ENCODE data around the gene TNRC6B. TPM values are rescaled to one million over a fixed set of nuclear protein-coding genes. Genes with fewer than 3 reads are reported as not detected.

TNRC6B gene
- total RNA-seq, 6 experiments from 2014 or later = 30.8 to 36.3 (median 34.3) TPM

DNA sequence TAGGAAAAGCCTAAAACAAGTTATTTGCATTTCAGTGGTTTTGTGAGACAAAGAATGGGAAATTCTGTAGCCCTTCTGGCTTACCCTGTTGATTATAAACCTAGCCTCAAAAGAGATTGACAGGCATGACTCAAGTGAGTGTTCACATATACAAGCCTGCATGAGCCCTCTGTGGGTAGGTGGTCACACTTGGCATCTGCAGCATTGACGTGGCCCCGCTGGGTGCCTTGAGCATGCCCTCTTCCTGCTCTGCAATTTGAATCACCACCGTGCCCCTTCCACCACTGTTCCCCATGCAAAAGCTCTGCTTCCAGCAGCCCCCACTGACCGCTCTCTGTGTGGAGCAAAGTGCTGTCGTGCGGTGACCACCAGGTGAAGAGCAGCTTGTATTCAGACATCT is 147.6 kb downstream of the TNRC6B start:
- H3K36me3 Mint-ChIP-seq (ENCODE audit: low read depth) = peaks cover 28% of the 10 kb centered on the region
- H3K27me3 Mint-ChIP-seq (ENCODE audit: insufficient read depth) = no peaks in the 10 kb centered on the region; the same call in 1 of the 2 replicates
- peaks cover 14% of the 10 kb centered on the region for H3K4me1 Mint-ChIP-seq (ENCODE audit: low read depth)
- TF ChIP-seq CTCF (IDR thresholded peaks at IDR 0.05) = no peak
- DNase-seq = no peak
- H3K27ac Mint-ChIP-seq = no peak overlapping the region
- H3K9me3 Mint-ChIP-seq = no peaks in the 10 kb centered on the region
- no peak overlapping the region for H3K4me3 Mint-ChIP-seq

- H3K4me3 Mint-ChIP-seq = no peak overlapping the region
- H3K9me3 Mint-ChIP-seq = no peaks in the 10 kb centered on the region
- peaks cover 18% of the 10 kb centered on the region for H3K36me3 Mint-ChIP-seq (ENCODE audit: low read depth)
- peaks cover 20% of the 10 kb centered on the region for H3K4me1 Mint-ChIP-seq (ENCODE audit: low read depth)
- no peak overlapping the region for H3K27ac Mint-ChIP-seq
- TF ChIP-seq CTCF (IDR thresholded peaks at IDR 0.05) = no peak
- H3K27me3 Mint-ChIP-seq (ENCODE audit: insufficient read depth) = no peaks in the 10 kb centered on the region; the same call in 1 of the 2 replicates
- no peak for DNase-seq
Measured at GRCh38 chr22:40326905-40327735, 149.4 kb downstream of the TNRC6B start.

GRCh38 chr22:40328546-40329456 is 151.1 kb downstream of the TNRC6B start:
- H3K4me1 Mint-ChIP-seq (ENCODE audit: low read depth) = peaks cover 28% of the 10 kb centered on the region
- no peak for DNase-seq
- no peaks in the 10 kb centered on the region; the same call in 1 of the 2 replicates for H3K27me3 Mint-ChIP-seq (ENCODE audit: insufficient read depth)
- no peak for TF ChIP-seq CTCF (IDR thresholded peaks at IDR 0.05)
- H3K27ac Mint-ChIP-seq = no peak overlapping the region
- peaks cover 14% of the 10 kb centered on the region; the same call in 1 of the 2 replicates for H3K36me3 Mint-ChIP-seq (ENCODE audit: low read depth)
- H3K4me3 Mint-ChIP-seq = no peak overlapping the region
- H3K9me3 Mint-ChIP-seq = no peaks in the 10 kb centered on the region

GRCh38 chr22:40329466-40329865 is 151.7 kb downstream of the TNRC6B start:
- Mint-ChIP-seq H3K4me3 (no peak overlapping the region), H3K4me1 (ENCODE audit: low read depth) (peaks cover 28% of the 10 kb centered on the region), H3K9me3 (no peaks in the 10 kb centered on the region), H3K27me3 (ENCODE audit: insufficient read depth) (no peaks in the 10 kb centered on the region; the same call in 1 of the 2 replicates), H3K27ac (no peak overlapping the region), H3K36me3 (ENCODE audit: low read depth) (peaks cover 17% of the 10 kb centered on the region; the same call in 1 of the 2 replicates)
- DNase-seq = no peak
- no peak for TF ChIP-seq CTCF (IDR thresholded peaks at IDR 0.05)

DNA sequence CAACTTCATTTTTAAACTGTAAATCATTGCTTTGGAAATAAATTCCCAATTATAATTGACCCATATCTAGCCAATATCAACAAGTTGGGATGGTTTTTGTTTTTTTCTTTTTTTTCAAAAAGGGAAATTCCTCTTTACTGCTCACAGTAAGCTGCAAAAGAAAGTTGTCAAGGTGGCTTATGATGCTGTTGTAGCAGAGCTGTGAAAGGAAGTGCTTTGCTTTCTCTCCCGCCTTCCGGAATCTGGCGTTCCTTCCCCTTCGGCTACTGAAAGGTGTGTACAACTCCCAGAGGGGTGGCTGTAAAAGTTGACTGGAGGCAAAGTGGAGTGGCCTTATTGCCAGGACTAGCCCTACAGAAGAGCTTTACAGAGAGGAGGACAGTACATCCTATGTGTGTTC is 152.4 kb downstream of the TNRC6B start:
- Mint-ChIP-seq H3K36me3 (ENCODE audit: low read depth) (peaks cover 17% of the 10 kb centered on the region; the same call in 1 of the 2 replicates), H3K4me1 (ENCODE audit: low read depth) (peaks cover 28% of the 10 kb centered on the region), H3K27ac (no peak overlapping the region), H3K9me3 (no peaks in the 10 kb centered on the region), H3K4me3 (no peak overlapping the region), H3K27me3 (ENCODE audit: insufficient read depth) (no peaks in the 10 kb centered on the region; the same call in 1 of the 2 replicates)
- no peak for DNase-seq
- TF ChIP-seq CTCF (IDR thresholded peaks at IDR 0.05) = no peak

All from HFFc6 (cell line).